ENCODE data around the gene PIK3AP1. TPM values are rescaled to one million over a fixed set of nuclear protein-coding genes. Genes with fewer than 3 reads are reported as not detected.

Gene PIK3AP1
- total and polyA plus RNA-seq, 10 of the 15 experiments (the other 5 are each of a cell fraction or from before 2014, with no cell fraction given), result 26.2 to 306 (median 119) TPM

- intact Hi-C loops (cut with micrococcal nuclease; ENCODE audit: unreplicated experiment) (no loop called here), in situ Hi-C loops (cut with MboI) (no loop called here)
- Histone ChIP-seq H4K20me1 (ENCODE audit: control insufficient read depth, insufficient read depth) (no peaks in the 10 kb centered on the region), H3K36me3 (ENCODE audit: control insufficient read depth in 2 of 2, insufficient read depth in 2 of 2, low read length in 1 of 2) (peaks cover 4 to 10% of the 10 kb centered on the region in 2 experiments; a peak in 3 of 4 replicates), H3K27me3 (replicated peaks in 1 of 2; ENCODE audit: control insufficient read depth in 2 of 2, insufficient read depth in 2 of 2, low read length in 1 of 2) (no peaks in the 10 kb centered on the region), H2AFZ (ENCODE audit: control insufficient read depth, low read depth, low read length) (no peak overlapping the region), H3K4me3 (peak overlapping the region; percentile 41; the same call in 1 of the 2 replicates), H3K27ac (ENCODE audit: control insufficient read depth, insufficient read depth) (peak overlapping the region; percentile 69; the same call in 1 of the 2 replicates), H3K79me2 (ENCODE audit: control insufficient read depth, insufficient read depth, low read length) (peaks cover 57% of the 10 kb centered on the region), H3K4me2 (ENCODE audit: control insufficient read depth, insufficient read depth) (peak overlapping the region; percentile 77), H3K9ac (ENCODE audit: control insufficient read depth, insufficient read depth, low read length) (no peak overlapping the region), H3K4me1 (ENCODE audit: control insufficient read depth, insufficient read depth, low read length) (peaks cover 52% of the 10 kb centered on the region), H3K9me3 (replicated peaks; ENCODE audit: control insufficient read depth, insufficient read depth, low read length) (no peaks in the 10 kb centered on the region; the same call in 2 of the 3 replicates)
- ATAC-seq (no peak), DNase-seq (ENCODE audit: low read depth, low spot score) (no peak), FAIRE-seq (no peak)
- ChIA-PET CTCF (interaction anchor here (0.9 to 11.7 kb wide), 6 partner anchors 9 to 43 kb away, joined by 3 to 133 read pairs (median 4); no protein-coding TSS in a partner anchor), RAD21 (ENCODE audit: unreplicated experiment) (interaction anchor here (0.7 to 5.4 kb wide), 10 partner anchors 8 to 417 kb away, joined by 3 to 75 read pairs (median 7); no protein-coding TSS in a partner anchor), SMC1A (ENCODE audit: uncharacterized antibody, unreplicated experiment) (interaction anchor here (0.6 to 11.6 kb wide), 15 partner anchors 9 to 391 kb away, joined by 3 to 233 read pairs (median 5); no protein-coding TSS in a partner anchor), POLR2A (interaction anchor here (1.0 to 9.2 kb wide), 5 partner anchors 9 to 34 kb away, joined by 3 to 138 read pairs (median 5); no protein-coding TSS in a partner anchor)
- WGBS (ENCODE audit: insufficient coverage, insufficient replicate concordance, low lambda C conversion rate, missing lambda C conversion rate), result 99% methylated on average over 4 of the region's 4 CpGs
- no TSS peak for BruUV-seq (replicated peaks)
- TF ChIP-seq MLLT1 (IDR thresholded peaks at IDR 0.05) (peak; percentile 14; the same call in 1 of the 2 replicates), HDGF (IDR thresholded peaks at IDR 0.05) (0 out of 2 replicates have a peak, but pooled peaks have one; percentile 14), BACH1 (IDR thresholded peaks at IDR 0.05; ENCODE audit: borderline replicate concordance) (no peak)
Observed at GRCh38 chr10:96704563-96704962, 15.8 kb downstream of the PIK3AP1 start.

DNA sequence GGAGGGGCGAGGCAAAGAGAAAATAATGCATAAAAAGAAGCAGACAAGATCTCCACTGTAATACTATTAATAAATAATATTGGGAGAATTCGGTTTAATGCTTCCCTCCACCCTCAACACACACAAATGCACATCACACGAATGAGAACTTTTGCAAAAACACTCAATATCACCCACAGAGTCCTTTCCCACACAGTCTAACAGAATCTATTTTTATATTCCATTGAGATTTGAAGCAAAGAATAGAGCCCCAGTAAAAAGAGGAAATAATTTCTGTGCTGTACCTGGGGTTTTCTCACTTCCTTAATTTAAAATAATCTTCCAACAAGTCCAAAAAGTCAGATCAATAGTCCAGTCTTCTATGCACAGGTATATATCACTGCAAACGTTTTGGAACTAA is 17.0 kb downstream of the PIK3AP1 start:
- 0 out of 2 replicates have a peak overlapping the region, but pooled peaks have one; percentile 7 for H3K9ac ChIP-seq (ENCODE audit: control insufficient read depth, insufficient read depth, low read length)
- intact Hi-C loops (cut with micrococcal nuclease; ENCODE audit: unreplicated experiment) (no loop called here), in situ Hi-C loops (cut with MboI) (no loop called here)
- BruUV-seq (replicated peaks), result no TSS peak
- ChIA-PET SMC1A (ENCODE audit: uncharacterized antibody, unreplicated experiment) (interaction anchor here (0.9 to 11.6 kb wide), 9 partner anchors 10 to 61 kb away, joined by 3 to 233 read pairs (median 8); no protein-coding TSS in a partner anchor), RAD21 (ENCODE audit: unreplicated experiment) (interaction anchor here (1.1 to 5.4 kb wide), 6 partner anchors 8 to 54 kb away, joined by 3 to 75 read pairs (median 6); no protein-coding TSS in a partner anchor), CTCF (interaction anchor here (1.1 to 11.7 kb wide), 2 partner anchors 14 to 53 kb away, joined by 3 to 133 read pairs; no protein-coding TSS in a partner anchor), POLR2A (interaction anchor here (0.9 to 9.2 kb wide), 3 partner anchors 11 to 31 kb away, joined by 3 to 138 read pairs (median 3); no protein-coding TSS in a partner anchor)
- no peaks in the 10 kb centered on the region for H3K9me3 ChIP-seq (replicated peaks; ENCODE audit: control insufficient read depth, insufficient read depth, low read length)
- no peak for DNase-seq (ENCODE audit: low read depth, low spot score)
- WGBS (ENCODE audit: insufficient coverage, insufficient replicate concordance, low lambda C conversion rate, missing lambda C conversion rate), result 13% methylated on average over 4 of the region's 4 CpGs
- no peak overlapping the region for H3K4me3 ChIP-seq
- peak overlapping the region; percentile 85 for H3K27ac ChIP-seq (ENCODE audit: control insufficient read depth, insufficient read depth)
- ATAC-seq, result peak; percentile 12
- no peak overlapping the region for H2AFZ ChIP-seq (ENCODE audit: control insufficient read depth, low read depth, low read length)
- no peaks in the 10 kb centered on the region for H3K27me3 ChIP-seq (replicated peaks in 1 of 2; ENCODE audit: control insufficient read depth in 2 of 2, insufficient read depth in 2 of 2, low read length in 1 of 2)
- H3K4me1 ChIP-seq (ENCODE audit: control insufficient read depth, insufficient read depth, low read length), result peaks cover 47% of the 10 kb centered on the region
- H3K79me2 ChIP-seq (ENCODE audit: control insufficient read depth, insufficient read depth, low read length), result peaks cover 67% of the 10 kb centered on the region
- peak overlapping the region; percentile 77 for H3K4me2 ChIP-seq (ENCODE audit: control insufficient read depth, insufficient read depth)
- peak; percentile 65 for FAIRE-seq
- no peaks in the 10 kb centered on the region for H4K20me1 ChIP-seq (ENCODE audit: control insufficient read depth, insufficient read depth)
- peaks cover 0 to 6% of the 10 kb centered on the region in 2 experiments; a peak in 2 of 4 replicates for H3K36me3 ChIP-seq (ENCODE audit: control insufficient read depth in 2 of 2, insufficient read depth in 2 of 2, low read length in 1 of 2)
- peak; percentile 74; the same call in 1 of the 2 replicates for TF ChIP-seq ZSCAN29 (IDR thresholded peaks at IDR 0.05)
- peak; percentile 95 for TF ChIP-seq SPI1 (IDR thresholded peaks at IDR 0.05; ENCODE audit: borderline replicate concordance, insufficient read depth, low read depth, low read length)
- TF ChIP-seq RELB (IDR thresholded peaks at IDR 0.05; ENCODE audit: low read depth), result peak; percentile 70; the same call in 1 of the 2 replicates
- TF ChIP-seq GATAD2B (conservative IDR thresholded peaks at IDR 0.05; ENCODE audit: low read depth), result peak; percentile 70
- TF ChIP-seq ZNF24 (IDR thresholded peaks at IDR 0.05), result no peak

Data from GM12878 (cell line).